ENCODE measurements around the gene LYPD6B.
"Not testable (repeated sequence)": the region's sequence is repeated elsewhere in the genome, so short reads cannot be mapped to it uniquely, and the experiment has no call there.

The LYPD6B gene

DNA sequence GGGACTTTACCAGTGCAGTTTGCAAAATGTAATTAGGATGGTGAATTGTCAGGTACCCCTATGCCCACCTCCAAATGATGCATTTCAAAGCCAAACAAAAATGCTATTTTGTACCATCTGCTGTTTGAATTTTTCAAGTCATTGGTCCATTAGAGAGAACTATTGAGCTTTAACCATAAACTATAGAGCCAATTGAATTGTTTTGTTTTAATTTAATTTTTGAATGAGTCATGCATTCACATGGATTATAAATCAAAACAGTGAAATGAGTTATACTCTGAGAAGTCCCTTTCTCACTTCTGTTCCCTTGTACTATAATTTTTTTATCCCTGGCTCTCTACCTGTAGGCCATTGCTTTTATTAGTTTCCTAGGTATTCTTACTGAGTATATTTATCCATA, 151.3 kb downstream of the LYPD6B start:
- FAIRE-seq = no peak
- DNase-seq (ENCODE audit: low spot score) = no peak

GRCh38 chr2:149191915-149192314, 153.4 kb downstream of the LYPD6B start:
- FAIRE-seq (no peak), DNase-seq (ENCODE audit: low spot score) (no peak)

GRCh38 chr2:149192427-149192826, 153.9 kb downstream of the LYPD6B start:
- FAIRE-seq = no peak

DNA sequence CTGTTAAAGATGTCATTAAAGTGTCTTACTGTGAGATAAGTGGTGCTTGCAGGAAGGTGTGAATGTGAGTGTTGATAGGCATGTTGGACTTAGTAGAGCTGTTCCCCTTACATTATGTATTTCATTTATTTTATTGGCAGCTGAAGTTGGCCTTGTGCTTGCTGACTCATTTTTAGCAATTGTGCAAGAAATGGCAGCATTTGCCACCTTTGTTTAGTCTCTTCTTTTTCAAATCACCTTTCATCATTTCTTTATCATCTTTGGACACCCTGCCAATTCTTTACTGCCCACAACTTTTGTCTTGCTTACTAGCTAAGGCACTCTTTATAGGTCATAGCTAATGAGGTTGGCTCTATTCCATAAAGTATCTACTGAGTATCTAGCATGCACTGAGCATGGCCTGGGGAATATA, 161.6 kb downstream of the LYPD6B start:
- FAIRE-seq = no peak
- no peak for DNase-seq (ENCODE audit: low spot score)

More at GRCh38 chr2:149192427-149192826, 153.9 kb downstream of the LYPD6B start:
- DNase-seq (ENCODE audit: low spot score) = no peak

GRCh38 chr2:149204686-149205085, 166.2 kb downstream of the LYPD6B start:
- DNase-seq (ENCODE audit: low spot score) (no peak), FAIRE-seq (no peak)

GRCh38 chr2:149205143-149205542, 166.6 kb downstream of the LYPD6B start:
- FAIRE-seq (no peak), DNase-seq (ENCODE audit: low spot score) (no peak)

GRCh38 chr2:149213764-149214493, 175.4 kb downstream of the LYPD6B start:
- FAIRE-seq (no peak), DNase-seq (ENCODE audit: low spot score) (no peak)

DNA sequence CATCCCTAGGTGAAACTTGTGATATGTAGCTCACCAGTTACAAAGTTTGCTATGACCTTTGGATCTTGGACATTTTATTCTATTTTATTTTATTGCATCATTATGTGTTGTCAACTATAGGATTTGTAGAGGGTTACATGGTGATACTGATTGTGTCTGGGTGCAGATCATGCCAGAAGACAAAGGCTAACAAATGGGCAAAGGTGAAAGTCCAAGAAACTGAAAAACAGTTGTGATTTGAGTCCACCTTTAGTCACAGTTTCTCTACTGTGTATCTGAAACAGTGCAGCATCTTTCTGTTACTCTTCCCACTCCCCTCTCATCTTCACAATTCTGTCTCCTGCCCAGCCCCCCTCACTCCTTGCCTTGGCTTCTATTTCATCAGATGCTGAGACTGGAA, 180.0 kb downstream of the LYPD6B start:
- FAIRE-seq (no peak), DNase-seq (ENCODE audit: low spot score) (no peak)

DNA sequence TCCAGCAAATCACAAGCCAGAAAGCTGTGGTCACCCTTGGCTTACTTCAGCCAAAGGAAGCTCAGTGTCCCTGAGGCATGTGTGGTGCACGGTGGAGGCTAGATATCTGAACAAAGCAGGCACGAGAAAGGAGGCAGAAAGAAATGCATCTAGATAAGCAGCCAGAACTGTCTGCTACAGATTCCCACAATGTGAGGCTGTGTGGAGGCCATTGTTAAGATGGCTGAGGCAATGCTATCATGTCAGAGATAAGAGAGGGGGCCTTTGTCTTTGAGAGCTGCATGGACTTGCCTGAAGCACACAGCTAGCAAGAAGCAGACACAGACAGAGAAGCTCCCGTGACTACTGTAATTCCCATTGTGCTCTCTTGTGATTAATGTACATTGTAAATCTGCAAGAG, 181.4 kb downstream of the LYPD6B start:
- DNase-seq (ENCODE audit: low spot score) (no peak), FAIRE-seq (no peak)

DNA sequence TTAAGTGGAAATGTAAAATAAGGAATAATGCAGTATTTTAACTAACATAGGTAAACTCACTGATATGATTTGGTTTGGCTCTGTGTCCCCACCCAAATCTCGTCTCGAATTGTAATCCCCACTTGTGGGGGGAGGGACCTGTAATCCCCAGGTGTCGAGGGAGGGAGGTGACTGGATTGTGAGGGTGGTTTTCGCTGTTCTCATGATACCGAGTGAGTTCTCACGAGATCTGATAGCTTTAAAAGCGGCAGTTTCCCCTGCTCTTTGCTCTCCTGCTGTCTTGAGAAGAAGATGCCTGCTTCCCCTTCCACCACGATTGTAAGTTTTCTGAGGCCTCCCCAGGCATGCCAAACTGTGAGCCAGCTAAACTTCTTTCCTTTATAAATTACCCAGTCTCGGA, 182.5 kb downstream of the LYPD6B start:
- no peak for FAIRE-seq

DNA sequence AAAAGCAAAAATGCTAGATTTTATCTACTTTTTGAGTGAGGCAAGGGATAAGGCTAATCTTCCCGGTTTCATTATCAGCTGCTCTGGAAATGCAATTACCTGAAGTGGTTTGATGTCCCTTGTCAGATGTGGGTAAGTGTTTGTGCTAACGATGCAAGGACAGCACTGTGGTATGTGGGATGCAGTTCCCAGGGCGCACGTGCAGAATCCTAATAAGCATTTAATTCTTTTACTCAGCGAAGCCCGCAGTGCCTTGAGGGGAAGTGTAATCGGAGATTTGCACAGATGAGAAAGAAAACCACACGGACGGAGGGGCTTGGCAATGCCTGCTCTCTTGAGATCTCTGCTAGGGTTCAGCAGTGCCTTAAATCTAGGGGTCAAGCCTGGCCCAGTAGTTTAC, 183.4 kb downstream of the LYPD6B start:
- FAIRE-seq (no peak), DNase-seq (ENCODE audit: low spot score) (no peak)

More for the DNA sequence above, 182.5 kb downstream of the LYPD6B start:
- no peak for DNase-seq (ENCODE audit: low spot score)

DNA sequence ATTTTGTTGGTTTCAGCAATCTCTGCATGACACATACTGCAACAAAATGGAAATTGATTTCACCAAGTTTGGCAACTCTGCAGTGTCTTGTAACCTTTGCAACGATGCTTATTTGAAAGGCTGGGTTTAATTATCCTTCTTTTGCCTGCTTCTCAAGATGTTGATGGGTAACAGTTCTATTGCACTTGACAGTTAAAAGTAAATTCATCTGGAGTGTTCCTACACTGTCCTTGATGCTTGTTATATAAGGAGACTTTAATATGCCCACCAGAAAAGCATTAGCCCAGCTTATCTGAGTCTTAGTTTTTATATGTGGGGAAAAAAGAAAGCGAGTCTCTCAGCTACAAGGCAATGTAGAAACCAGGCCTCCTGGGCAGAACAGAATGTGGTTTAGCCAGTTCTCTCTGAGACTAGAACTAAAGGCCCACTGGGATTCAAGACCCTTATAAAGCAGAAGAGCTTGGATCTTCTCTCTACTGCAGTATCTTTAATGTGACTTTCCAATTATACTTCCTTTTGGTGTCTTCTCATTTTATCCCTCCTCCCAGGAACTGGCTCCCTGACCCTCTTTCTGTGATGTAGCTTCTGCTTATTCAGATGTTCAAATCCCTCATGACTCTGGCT, 185.1 kb downstream of the LYPD6B start:
- no peak for FAIRE-seq

DNA sequence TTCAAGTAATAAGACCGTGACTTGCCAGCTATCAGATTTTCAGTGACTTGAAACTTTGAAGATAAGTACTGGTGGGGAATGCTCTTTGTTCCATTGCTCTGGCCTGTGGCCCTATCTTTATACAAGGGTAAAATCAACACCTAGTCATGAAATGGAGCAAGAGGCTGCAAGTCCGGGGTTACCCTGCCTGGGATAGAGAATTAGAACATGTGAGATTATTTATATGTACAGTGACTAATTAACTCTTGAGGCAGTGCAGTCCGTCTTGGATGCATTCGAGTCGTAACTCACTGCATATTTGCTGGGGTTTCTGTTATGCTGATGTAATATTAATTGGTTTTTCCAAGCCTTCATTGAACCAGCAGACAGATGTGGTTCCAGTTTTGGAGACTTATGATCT, 186.0 kb downstream of the LYPD6B start:
- DNase-seq (ENCODE audit: low spot score) (no peak), FAIRE-seq (no peak)

More for the DNA sequence above, 185.1 kb downstream of the LYPD6B start:
- DNase-seq (ENCODE audit: low spot score) = no peak

- no peak for FAIRE-seq
- DNase-seq (ENCODE audit: low spot score) = no peak
These were observed 186.9 kb downstream of the LYPD6B start for GRCh38 chr2:149225446-149225845.

DNA sequence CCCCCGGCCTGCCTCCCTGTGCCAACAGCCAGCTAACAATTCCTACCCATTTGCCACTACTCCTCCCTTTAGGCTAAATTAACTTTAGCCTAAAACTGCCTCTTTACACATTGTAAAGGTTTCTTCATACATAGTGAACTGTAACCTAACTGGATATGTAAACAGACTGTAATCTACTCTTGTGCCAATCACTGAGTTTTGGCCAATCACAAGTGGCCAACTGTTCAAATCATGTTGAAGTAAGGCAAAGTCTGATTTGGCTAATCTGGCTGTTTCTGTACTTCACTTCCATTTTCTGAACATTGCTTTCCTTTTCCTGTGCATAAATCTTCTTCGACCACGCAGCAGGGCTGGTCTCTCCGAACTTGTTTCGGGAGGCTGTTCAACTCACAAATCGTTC, 188.3 kb downstream of the LYPD6B start:
- FAIRE-seq = no peak
- no peak for DNase-seq (ENCODE audit: low spot score)

DNA sequence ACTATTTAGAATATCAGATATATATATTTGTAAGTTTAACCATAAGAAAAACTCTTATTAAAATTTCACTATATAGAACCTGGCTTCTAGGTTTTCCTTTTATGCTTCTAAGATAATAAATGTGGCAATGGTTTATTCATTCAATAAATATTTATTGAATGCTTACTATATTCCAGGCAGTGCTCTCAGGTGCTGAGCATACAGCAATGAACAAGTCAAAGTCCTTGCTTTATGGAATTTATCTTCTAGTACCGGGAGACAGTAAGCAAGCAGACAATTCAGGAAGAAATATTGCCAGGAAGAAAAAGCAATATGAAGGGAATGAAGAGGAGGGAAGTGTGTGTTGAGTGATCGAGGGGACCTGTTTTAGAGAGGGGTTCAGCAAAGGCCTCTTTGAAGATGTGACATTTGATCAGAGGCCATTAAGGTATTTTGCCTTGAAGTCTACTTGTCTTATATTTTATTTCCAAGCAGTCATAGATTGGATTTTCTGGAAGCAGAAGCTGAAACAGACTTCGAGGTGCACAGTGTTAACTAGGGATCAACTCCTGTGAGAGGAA, 197.4 kb downstream of the LYPD6B start:
- no peak for DNase-seq (ENCODE audit: low spot score)
- FAIRE-seq = no peak

GRCh38 chr2:149236410-149236809, 197.9 kb downstream of the LYPD6B start:
- FAIRE-seq (no peak), DNase-seq (ENCODE audit: low spot score) (no peak)

DNA sequence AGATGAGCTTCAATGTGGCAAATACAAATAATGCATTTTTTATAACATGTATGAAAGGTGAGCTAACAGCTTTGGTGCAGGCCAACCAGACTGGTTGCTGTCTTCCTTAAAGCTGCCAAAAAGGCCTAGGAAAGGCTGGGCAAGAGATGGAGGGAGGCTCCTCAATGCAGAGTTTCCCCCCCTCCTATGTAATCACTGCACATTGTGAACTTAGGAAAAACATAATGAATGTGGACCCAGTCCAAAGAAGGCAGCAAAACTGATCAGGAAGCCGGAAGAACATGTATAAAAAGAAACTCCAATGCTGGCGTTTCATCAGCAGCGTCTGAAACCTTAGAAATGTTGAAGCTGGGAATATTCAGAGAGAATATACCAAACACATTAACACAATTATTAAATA, 207.7 kb downstream of the LYPD6B start:
- DNase-seq (ENCODE audit: low spot score) (no peak), FAIRE-seq (no peak)

- FAIRE-seq; DNase-seq (ENCODE audit: low spot score): not testable (repeated sequence)
These were observed 212.9 kb downstream of the LYPD6B start for GRCh38 chr2:149251436-149251835.

GRCh38 chr2:149256877-149257276, 218.4 kb downstream of the LYPD6B start:
- FAIRE-seq; DNase-seq (ENCODE audit: low spot score): not testable (repeated sequence)

DNA sequence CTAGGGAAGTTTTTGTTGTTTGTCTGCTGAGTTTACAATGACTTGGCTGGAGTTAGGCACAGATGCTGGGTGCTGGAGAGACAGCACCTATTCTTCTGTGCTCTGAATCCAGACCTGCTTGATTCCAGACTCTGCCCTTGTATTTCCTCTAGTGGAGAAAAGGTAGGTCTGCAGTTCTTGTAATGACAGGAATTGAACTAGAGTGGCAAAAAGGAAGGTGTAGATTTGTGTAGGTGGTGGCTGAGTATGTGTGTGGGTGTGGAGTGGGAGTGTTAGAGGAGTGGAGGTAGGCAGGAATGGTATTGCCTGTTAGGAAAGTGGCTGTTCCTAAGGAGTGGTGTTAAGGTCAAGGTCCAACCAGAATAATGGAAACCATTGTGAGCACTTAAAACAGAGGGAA, 220.0 kb downstream of the LYPD6B start:
- FAIRE-seq (no peak), DNase-seq (ENCODE audit: low spot score) (no peak)

GRCh38 chr2:149259136-149259535, 220.6 kb downstream of the LYPD6B start:
- FAIRE-seq (no peak), DNase-seq (ENCODE audit: low spot score) (no peak)

DNA sequence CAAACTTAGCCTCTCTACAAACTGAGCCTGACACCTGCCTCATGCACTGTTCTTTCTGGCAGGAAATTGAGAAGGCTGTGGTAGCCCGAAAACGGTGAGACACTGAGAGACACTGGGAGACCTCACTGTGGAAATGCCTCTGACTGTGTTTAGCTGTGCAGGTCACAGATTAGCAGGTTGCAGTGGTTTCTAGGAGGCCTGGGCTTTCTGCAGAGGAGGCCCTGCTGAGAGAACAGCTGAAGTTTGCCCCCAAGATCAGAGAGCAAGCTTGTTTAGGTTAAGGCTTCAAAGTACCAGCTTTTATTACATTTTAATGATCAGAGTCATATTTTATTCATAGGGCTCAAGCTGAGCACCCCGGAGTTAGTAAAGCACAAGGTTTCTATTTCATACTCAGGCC, 223.2 kb downstream of the LYPD6B start:
- DNase-seq (ENCODE audit: low spot score) (no peak), FAIRE-seq (no peak)

Measured in urothelium cell line (cell line).